Measurements from ENCODE around the gene FBLN1.

Gene FBLN1

GRCh38 chr22:45548247-45548840, 45.7 kb downstream of the FBLN1 start:
- ATAC-seq, result no peak
- no peak for TF ChIP-seq TSHZ2 (CRISPR knock-in tag; IDR thresholded peaks at IDR 0.05)
- TF ChIP-seq CSRNP3 (CRISPR knock-in tag; IDR thresholded peaks at IDR 0.05), result no peak
- TF ChIP-seq ZNF565 (CRISPR knock-in tag; conservative IDR thresholded peaks at IDR 0.05; ENCODE audit: low read depth), result no peak
- TF ChIP-seq ZFP30 (CRISPR knock-in tag; IDR thresholded peaks at IDR 0.05), result no peak
- TF ChIP-seq ZC3H10 (CRISPR knock-in tag; IDR thresholded peaks at IDR 0.05), result no peak
- TF ChIP-seq OSR1 (CRISPR knock-in tag; IDR thresholded peaks at IDR 0.05), result no peak
- TF ChIP-seq ISL1 (CRISPR knock-in tag; IDR thresholded peaks at IDR 0.05), result no peak
- no peak for TF ChIP-seq CSDC2 (CRISPR knock-in tag; IDR thresholded peaks at IDR 0.05)

GRCh38 chr22:45548991-45549761, 46.5 kb downstream of the FBLN1 start:
- no peak for TF ChIP-seq GLIS3 (CRISPR knock-in tag; IDR thresholded peaks at IDR 0.05)
- TF ChIP-seq POU6F1 (CRISPR knock-in tag; IDR thresholded peaks at IDR 0.05; ENCODE audit: borderline replicate concordance, low read depth), result no peak
- no peak for TF ChIP-seq ZFP30 (CRISPR knock-in tag; IDR thresholded peaks at IDR 0.05)
- no peak for TF ChIP-seq ESRRG (CRISPR knock-in tag; IDR thresholded peaks at IDR 0.05)
- TF ChIP-seq ZNF565 (CRISPR knock-in tag; conservative IDR thresholded peaks at IDR 0.05; ENCODE audit: low read depth), result no peak
- no peak for TF ChIP-seq ZNF8 (CRISPR knock-in tag; IDR thresholded peaks at IDR 0.05)
- no peak for TF ChIP-seq ARNTL (CRISPR knock-in tag; IDR thresholded peaks at IDR 0.05; ENCODE audit: borderline replicate concordance, low read depth)
- TF ChIP-seq CSDC2 (CRISPR knock-in tag; IDR thresholded peaks at IDR 0.05), result no peak
- no peak for TF ChIP-seq TCF4 (CRISPR knock-in tag; IDR thresholded peaks at IDR 0.05; ENCODE audit: borderline replicate concordance)
- TF ChIP-seq CSRNP3 (CRISPR knock-in tag; IDR thresholded peaks at IDR 0.05), result no peak
- no peak for TF ChIP-seq TSHZ2 (CRISPR knock-in tag; IDR thresholded peaks at IDR 0.05)
- TF ChIP-seq RARB (CRISPR knock-in tag; IDR thresholded peaks at IDR 0.05), result no peak
- no peak for TF ChIP-seq PPARA (CRISPR knock-in tag; IDR thresholded peaks at IDR 0.05; ENCODE audit: borderline replicate concordance)
- no peak for TF ChIP-seq BACH2 (CRISPR knock-in tag; IDR thresholded peaks at IDR 0.05; ENCODE audit: borderline replicate concordance)
- no peak for ATAC-seq
